ENCODE measurements around the gene GARNL3. TPM values are rescaled to one million over a fixed set of nuclear protein-coding genes. Genes with fewer than 3 reads are reported as not detected.

GARNL3 gene
- total RNA-seq, 1 experiment from 2014 or later: 5.9 TPM

DNA sequence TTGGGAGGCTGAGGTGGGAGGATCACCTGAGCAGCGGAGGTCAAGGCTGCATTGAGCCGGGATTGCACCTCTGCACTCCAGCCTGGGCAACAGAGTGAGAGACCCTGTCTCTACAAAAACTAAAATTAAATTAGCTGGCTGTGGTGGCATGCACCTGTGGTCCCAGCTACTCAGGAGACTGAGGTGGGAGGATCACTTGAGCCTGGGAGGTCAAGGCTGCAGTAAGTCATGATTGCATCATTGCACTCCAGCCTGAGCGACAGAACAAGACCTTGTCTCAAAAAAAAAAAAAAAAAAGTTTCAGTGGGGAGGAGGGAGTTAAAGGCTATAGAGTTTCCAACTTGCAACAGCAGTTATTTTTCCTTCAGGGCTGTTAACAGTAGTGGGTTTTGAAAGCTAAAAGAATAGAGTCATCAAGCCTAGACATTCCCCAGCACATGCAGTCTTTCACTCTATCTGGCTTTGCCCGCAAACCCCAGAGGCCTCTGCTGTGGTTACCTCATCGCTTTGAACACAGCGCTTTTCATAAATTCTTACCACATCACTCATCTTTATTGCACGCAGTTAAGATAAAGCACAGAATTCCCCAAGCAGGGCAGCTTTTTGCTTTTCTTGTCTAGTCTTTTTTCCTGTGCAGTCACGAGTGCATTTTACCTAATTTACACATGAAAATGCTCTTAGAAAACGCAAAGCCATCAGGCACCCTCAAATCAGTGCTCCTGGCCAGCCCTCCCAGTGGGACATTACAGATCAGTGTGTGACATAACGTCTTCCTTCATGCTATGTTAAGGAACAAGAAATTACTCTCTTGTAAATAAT, 123.7 kb downstream of the GARNL3 start:
- peak; percentile 99 for DNase-seq (ENCODE audit: low read depth)

DNA sequence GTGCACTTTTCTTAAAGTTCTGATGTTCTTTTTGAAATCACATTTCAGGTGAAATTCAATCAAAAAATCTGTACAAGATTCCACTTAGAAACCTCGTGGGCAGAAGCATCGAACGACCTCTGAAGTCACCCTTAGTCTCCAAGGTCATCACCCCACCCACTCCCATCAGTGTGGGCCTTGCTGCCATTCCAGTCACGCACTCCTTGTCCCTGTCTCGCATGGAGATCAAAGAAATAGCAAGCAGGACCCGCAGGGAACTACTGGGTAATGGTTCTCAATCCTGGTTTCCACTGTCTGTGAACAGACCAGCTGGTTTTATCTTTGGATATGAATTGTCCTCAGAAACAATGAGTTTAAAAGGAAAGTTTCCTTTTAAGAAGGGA, 124.3 kb downstream of the GARNL3 start:
- peak; percentile 16 for DNase-seq (ENCODE audit: low read depth)

DNA sequence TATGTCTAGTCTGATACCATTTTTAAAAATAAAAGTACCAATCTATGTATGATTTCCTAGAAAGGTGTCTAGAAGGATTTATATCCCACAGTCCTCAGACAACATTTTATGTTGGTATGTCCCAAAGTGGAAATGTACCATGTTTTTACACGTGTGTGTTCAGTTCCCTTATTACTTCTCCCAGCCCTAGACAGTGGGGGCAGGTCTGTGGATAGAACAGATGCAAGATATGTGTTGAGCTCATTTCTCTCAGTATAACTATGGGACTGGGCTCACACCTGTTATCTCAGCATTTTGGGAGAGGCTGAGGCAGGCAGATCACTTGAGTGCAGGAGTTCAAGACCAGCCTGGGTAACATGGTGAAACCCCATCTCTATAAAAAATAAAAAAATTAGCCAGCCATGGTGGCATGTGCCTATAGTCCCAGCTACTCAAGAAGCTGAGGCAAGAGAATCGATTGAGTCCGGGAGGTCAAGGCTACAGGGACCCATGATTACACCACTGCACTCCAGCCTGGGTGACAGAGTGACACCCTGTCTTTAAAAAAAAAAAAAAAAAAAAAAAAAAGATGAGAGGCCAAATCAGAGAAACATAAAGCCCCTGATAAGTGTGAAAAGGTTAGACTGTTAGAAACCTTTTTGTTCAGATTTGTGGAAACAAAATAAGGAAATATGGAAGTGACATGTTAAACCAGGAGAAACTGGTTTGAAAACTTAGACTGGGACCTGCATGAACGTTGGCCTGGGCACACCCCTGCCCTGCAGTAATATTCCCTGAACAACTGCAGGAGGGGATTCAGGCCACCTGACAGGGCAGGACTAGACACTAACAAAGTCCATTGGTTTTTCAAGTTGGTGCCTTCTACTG, 125.0 kb downstream of the GARNL3 start:
- DNase-seq (ENCODE audit: low read depth): peak; percentile 16

DNA sequence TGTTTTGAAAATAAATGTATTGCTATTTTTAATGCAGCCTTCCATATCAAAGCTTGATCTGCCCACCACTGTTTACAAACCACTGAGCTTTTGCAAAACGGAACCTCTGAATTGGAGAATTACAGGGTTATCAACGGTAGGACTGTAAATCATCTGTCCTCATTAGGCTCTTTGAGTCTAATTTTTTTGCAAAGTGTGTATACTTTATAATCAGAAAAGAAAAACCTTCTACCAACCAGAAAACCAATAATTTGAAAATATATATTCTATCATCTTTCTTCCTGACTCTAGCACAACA, 125.6 kb downstream of the GARNL3 start:
- peak; percentile 51 for DNase-seq (ENCODE audit: low read depth)

DNA sequence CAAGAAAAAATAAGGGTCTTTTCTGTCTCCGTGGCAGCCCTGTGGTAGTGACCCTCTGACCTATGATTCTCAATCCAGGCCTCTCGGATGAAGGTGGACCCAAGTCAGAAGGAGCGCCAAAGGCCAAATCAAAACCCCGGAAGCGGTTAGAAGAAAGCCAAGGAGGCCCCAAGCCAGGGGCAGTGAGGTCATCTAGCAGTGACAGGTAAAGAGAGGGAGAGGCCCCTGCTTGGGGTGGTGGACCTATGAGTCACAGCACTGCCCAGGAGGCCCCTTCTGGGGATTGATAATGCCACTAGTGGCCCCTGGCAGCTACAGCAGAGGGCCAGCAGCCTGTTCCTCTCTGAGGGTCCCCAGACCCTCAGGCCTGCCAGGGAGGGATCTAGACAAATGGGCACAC, 126.0 kb downstream of the GARNL3 start:
- DNase-seq (ENCODE audit: low read depth): peak; percentile 93

DNA sequence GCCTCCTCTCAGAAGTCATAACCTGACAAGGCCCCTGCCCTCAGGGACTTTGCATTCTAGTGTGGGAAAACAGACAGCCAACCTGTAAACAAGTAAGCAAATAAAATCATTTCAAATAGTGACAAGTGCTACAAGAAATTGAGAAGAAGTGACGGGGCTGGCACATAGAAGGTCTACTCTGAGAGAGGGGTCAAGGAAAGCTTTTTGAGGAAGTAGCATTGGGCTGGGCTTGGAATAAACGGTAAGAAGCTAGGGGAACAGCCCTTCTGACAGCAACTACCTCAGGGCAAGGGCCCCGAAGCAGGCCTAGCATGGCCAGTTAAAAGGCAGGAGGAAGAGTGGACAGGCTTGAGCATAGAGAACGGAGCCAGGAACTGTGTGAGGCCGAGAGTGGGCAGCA, 127.6 kb downstream of the GARNL3 start:
- DNase-seq (ENCODE audit: low read depth): no peak

DNA sequence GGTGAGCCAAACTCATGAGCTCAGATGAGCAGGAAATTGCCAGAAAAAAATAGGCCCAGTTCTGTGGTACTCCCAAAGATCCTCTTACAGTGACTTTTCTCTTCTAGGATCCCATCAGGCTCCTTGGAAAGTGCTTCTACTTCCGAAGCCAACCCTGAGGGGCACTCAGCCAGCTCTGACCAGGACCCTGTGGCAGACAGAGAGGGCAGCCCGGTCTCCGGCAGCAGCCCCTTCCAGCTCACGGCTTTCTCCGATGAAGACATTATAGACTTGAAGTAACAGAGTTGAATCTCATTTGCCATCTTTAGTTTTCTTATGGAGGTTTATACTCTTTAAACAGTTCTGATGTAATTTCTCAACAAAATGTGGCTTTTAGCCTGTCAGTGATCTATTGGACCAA, 128.4 kb downstream of the GARNL3 start:
- DNase-seq (ENCODE audit: low read depth): no peak

DNA sequence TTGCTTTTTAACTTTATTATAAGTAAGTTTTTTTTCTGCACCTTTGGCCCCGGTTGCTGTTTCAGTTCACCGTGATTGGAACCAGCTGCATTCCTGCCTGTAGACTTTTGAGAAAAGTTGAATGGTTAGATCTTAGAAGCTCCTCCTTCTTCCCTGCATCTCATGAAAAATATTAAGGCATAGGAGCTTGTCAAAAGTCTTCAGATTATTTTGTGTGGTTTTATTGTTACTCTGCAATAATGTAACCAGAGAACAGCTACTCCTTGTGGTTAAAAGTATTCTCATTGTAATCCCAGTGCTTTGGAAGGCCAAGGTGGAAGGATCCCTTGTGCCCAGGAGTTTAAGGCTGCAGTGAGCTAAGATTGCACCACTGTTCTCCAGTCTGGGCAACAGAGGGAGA, 129.1 kb downstream of the GARNL3 start:
- peak; percentile 37 for DNase-seq (ENCODE audit: low read depth)

DNA sequence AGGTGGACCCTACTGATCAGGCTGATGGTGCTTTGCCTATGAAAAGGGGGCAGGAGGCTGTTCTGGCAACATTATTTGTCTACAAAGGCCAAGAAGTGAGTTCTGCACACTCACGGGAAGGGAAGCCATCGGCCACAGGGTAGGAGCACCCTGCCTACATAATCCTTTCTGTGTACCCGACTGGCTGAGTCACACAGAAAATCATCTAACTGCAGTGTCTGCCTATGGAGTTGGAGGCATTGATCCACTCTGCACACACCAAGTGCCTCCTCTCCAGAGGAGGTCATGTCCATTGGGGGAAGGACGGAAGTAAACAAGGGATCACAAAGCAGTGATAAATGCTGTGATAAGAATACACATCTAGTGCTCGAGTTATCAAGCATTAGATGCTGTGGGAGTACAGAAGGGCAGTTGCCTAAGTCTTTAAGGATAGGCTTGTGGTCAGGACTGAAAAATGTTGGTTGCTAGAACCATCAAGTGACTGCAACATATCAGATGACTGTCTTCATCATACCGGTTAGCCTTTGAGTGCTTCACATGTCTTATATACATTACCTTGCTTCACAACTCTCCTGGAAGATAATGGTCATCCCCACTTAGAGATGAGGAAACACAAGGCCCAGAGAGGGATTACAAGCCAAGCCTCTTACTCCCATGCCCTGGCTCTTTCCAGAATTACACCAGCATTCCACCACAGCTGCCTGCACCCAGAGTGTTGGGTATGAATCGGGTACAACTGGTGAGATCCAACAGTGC, 131.1 kb downstream of the GARNL3 start:
- DNase-seq (ENCODE audit: low read depth): no peak

DNA sequence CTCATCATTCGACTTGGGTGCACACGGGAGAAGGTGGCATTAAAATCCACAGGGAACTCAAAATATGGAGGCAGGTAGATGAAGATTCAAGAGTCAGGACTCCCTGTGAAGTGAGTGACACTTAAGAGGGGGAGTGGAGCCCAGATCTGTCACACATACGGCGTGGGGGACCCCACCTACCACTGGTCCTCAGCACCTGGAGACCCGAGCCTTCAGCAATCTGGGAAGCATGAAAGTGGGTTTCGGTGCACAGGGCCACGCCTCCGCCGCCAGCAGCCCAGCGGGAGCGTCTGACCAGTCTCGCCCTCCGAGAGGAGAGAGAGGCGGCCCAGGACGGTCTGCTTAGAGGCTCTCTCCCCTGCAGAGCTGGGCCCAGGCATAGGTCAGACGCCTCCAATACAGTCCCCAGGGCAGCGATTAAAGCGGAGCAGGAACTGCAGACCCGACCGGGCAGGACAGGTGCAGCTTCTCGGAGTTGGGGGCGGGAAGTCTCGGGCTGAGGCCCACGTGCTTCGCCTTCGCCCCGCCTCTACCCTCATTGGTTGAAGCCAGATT, 131.8 kb downstream of the GARNL3 start:
- no peak for DNase-seq (ENCODE audit: low read depth)

DNA sequence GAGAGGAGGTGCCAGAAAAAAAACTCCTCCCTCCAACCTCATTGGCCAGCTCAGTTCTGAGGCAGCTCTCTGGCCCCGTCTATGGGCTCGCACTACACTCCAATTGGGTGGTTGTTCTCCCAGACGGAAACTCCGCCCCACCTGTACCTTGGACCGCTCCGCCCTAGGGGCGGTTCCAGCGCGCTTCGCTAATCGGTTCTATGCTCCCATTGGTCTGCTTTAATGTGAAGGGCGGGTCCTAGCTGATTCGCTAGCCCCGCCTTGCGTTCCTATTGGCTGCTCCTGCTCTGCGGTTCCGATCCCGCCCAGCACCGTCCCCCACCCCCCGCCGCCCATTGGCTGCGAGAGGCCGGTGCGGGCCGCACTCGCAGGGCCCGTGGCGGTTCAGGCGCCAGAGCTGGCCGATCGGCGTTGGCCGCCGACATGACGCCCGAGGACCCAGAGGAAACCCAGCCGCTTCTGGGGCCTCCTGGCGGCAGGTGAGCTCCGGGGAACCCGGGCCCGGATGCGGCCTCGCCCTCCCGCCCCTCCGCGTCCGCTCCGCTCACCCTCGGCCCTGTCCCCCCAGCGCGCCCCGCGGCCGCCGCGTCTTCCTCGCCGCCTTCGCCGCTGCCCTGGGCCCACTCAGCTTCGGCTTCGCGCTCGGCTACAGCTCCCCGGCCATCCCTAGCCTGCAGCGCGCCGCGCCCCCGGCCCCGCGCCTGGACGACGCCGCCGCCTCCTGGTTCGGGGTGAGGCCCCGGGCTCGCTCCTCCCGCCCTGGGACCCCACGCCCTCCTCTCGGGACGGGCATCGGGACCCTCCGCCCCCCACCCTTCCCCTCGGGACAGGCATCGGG, 132.5 kb downstream of the GARNL3 start, which contains the start of gene SLC2A8:
Gene SLC2A8 (plus strand): TSS at position 362 of the 838 bp plus-strand sequence. CDS start 62 bp downstream, at position 424.
- peak; percentile 100 for DNase-seq (ENCODE audit: low read depth)

DNA sequence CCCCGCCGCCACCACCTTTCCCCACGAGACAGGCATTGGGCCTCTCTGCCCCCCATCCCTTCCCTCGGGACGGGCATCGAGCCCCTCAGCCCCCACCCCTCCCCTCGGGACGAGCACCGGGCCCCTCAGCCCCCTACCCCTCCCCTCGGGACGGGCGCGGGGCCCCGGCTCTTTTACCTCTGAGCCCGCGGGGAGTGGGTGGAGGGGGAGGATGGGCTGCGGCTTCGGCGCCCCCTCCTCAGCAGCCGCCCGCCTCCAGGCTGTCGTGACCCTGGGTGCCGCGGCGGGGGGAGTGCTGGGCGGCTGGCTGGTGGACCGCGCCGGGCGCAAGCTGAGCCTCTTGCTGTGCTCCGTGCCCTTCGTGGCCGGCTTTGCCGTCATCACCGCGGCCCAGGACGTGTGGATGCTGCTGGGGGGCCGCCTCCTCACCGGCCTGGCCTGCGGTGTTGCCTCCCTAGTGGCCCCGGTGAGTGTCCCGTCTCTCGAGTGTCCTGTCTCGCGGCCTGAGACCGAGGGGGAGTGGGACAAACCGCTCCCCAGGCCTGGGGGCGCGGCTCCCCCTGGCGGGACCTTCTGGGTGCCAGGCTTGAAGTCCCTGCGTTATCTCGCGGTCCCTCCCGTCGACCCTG, 133.2 kb downstream of the GARNL3 start:
- DNase-seq (ENCODE audit: low read depth): peak; percentile 67

DNA sequence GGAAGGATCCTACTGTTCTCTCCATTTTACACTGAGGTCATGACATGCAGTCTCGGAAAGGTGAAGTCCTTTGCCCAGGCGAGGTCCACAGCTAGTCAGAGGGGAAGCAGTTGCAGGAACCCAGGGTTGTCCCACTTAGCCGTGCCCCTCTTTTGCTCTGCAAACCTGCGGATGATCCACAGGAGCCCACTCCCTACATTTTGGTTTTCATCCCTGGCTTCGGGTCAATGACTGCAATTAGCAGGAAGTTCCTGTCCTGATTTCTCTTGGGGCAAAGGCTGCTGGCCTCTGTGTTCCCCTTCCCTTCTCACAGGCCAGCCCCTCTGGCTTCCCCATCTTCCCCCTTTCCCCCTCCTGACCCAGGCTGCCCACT, 133.7 kb downstream of the GARNL3 start:
- no peak for DNase-seq (ENCODE audit: low read depth)

DNA sequence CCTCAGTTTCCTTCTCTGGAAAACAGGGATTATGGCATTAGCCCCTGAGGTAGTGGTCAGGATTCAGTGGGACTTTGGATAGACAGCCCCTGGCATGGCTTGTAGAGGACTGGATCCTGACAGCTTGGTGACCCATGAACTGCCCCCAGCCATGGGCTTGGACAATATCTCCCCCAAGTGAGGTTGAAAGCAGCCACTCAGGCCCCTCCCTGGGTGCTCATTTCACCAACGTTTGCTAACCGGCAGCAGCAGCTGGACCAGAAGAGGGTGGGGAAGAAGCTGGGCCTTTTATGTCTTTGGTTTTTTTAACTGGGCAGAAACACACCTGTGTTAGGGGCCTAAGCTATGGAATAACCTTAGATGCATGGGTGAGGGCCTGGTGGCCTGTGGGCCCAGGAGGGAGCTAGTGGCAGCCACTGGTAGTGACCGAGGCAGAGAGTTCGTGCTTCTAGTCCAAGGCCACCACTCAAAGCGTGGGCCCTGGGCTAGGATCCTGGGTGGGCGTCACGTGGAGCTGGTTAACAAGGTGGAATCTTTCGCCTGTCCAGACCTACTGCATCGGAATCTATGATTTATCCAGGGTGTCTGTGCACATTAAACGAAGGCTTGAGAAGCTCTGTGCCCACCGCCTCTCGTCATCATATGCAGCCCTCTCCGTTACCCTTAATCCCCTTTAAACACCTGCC, 134.3 kb downstream of the GARNL3 start:
- no peak for DNase-seq (ENCODE audit: low read depth)

DNA sequence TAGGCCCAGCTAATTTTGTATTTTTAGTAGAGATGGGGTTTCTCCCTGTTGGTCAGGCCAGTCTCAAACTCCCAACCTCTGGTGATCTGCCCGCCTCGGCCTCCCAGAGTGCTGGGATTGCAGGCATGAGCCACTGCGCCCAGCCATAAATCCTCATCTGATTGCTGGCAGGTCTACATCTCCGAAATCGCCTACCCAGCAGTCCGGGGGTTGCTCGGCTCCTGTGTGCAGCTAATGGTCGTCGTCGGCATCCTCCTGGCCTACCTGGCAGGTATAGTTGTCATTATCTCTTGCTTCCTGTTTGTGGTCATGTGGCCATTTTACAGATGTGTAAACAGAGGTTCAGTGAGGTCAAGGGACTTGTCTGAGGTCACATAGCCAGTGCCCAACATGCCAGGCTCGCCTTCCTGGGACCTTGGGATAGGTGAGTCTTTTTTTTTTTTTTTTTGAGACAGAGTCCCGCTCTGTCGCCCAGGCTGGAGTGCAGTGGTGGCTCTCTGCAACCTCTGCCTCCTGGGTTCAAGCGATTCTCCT, 135.2 kb downstream of the GARNL3 start:
- DNase-seq (ENCODE audit: low read depth): no peak

DNA sequence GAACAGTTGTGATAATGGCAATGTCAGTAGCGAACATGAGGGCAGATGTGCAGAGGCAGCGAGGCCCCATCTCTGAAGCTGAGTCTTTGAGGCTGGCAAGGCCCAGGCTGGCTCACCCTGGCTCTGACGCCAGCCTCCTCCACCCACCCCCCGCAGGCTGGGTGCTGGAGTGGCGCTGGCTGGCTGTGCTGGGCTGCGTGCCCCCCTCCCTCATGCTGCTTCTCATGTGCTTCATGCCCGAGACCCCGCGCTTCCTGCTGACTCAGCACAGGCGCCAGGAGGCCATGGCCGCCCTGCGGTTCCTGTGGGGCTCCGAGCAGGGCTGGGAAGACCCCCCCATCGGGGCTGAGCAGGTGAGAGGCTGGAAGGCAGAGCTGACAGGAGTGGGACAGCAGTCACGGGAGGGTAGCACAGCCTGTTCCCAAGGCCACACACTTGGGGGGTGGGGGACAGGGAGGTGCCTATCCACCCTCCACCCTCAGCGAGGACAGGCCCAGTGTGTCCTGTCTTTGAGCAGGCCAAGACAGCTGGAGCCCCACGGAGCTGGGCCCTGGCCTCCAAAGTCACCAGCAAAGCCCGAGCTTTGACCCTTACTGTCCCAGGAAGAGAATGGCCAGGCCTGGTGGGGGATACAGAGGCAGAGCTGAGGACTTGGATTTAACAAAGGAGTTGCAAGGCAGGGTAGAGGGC, 138.0 kb downstream of the GARNL3 start:
- no peak for DNase-seq (ENCODE audit: low read depth)

DNA sequence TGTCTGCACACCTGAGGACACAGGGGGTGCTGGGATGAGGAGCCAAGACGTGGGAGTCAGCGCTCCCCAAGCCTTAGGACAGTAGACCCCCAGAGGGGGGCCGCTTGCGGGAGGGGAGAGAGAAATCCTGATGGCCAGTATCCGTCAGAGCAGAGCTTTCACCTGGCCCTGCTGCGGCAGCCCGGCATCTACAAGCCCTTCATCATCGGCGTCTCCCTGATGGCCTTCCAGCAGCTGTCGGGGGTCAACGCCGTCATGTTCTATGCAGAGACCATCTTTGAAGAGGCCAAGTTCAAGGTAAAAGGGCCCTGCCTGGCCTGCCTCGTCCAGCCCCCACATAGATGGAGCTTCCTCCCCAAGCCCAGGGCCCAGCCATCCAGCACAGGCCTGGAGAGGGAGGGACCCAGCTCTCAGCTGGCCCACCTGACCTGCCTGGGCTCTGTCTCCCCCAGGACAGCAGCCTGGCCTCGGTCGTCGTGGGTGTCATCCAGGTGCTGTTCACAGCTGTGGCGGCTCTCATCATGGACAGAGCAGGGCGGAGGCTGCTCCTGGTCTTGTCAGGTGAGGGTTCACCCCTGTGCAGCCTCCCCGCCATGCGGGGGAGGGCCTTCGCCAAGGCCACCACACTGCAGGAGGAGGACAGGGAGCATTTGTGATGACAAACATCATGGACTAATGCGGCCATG, 139.1 kb downstream of the GARNL3 start:
- no peak for DNase-seq (ENCODE audit: low read depth)

DNA sequence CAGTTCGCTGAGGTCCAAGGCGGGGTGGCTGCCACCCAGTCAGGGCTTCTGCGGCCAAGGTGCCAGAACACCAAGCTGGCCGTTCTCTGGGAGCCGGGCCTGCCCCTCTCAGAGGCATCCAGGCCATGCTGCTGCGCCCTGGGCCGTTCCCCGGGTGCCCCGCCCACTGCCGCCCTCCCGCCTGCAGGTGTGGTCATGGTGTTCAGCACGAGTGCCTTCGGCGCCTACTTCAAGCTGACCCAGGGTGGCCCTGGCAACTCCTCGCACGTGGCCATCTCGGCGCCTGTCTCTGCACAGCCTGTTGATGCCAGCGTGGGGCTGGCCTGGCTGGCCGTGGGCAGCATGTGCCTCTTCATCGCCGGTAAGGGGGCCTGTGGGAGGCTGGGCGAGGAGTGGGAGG, 140.1 kb downstream of the GARNL3 start:
- DNase-seq (ENCODE audit: low read depth): no peak
